8988T (cell line): Measurements from ENCODE around the gene LDLRAD4.

Experiments used
- DNase-seq: peaks from one replicate; pipeline ENCODE4 v3.0.0; 2011

LDLRAD4 gene

GRCh38 chr18:13566941-13567746, 348.6 kb downstream of the LDLRAD4 start:
- no peak for DNase-seq

- no peak for DNase-seq
Observed at GRCh38 chr18:13568443-13569392, 350.2 kb downstream of the LDLRAD4 start.

DNA sequence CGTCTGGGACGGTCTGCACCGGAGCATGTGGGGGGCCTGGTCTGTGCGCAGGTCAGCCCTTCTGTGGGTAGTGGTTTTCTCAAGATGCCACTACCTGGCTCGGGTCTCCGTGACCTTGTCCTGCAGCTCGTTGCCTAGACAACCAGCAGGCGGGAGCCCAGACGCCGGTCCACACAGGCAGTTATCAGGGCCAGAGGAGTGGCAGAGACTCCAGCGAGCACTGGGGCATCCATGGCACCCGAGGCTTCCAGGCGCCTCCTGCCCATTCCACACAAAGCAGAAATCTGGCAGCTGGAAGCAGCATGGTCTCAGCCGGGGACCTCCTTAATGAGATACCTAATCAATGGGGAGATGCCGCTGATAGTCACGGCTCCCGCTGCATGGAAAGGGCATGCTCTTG, 351.7 kb downstream of the LDLRAD4 start:
- no peak for DNase-seq

DNA sequence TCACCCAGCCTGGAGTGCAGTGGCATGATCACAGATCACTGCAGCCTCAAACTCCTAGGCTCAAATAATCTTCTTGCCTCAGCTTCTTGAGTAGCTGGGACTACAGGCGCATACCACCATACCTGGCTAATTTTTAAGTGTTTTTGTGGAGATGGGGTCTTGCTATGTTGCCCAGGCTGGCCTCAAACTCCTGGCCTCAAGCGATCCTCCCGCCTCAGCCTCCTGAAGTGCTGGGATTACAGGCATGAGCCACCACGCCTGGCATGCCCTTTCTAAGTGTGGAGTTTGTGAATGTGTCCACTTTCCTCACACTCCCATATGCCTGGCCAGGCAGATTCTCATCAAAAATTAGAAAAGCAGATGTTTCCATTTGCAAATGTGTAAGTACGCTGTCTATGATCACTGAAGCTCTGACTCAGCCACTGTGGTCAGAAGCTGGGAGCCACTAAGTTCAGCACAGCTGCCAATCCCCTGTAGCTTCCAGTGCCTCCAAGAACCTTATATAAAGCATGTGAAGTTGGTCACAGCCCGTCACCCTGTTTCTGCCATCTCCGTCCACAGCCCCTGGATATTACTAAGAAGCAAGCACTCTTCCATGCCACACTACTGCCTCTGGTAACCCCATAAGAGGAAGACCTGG, 352.4 kb downstream of the LDLRAD4 start:
- no peak for DNase-seq

- DNase-seq: no peak
Observed at GRCh38 chr18:13572148-13572547, 353.6 kb downstream of the LDLRAD4 start.

- no peak for DNase-seq
Observed at GRCh38 chr18:13572721-13573120, 354.2 kb downstream of the LDLRAD4 start.

DNA sequence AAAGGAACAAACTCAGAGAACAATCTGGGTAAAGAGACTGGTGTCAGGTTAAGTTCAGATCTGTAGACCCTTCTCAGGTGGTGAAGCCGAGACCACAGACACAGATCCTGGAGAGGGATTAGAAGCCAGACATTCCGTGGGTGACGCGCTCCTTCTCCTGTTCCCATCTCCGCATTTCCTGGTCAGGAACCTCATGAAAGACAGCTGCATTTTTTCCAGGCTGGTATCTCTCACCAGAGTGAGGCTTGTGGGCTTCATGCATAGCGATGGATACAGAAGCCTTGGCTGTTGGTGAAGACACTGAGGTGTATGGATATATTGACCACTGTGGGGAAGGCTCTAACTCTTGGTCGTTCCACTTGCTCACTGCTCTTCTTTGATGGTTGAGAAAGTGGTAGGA, 355.2 kb downstream of the LDLRAD4 start:
- no peak for DNase-seq

GRCh38 chr18:13574355-13574754, 355.8 kb downstream of the LDLRAD4 start:
- no peak for DNase-seq

- no peak for DNase-seq
Observed at GRCh38 chr18:13574761-13575160, 356.2 kb downstream of the LDLRAD4 start.

DNA sequence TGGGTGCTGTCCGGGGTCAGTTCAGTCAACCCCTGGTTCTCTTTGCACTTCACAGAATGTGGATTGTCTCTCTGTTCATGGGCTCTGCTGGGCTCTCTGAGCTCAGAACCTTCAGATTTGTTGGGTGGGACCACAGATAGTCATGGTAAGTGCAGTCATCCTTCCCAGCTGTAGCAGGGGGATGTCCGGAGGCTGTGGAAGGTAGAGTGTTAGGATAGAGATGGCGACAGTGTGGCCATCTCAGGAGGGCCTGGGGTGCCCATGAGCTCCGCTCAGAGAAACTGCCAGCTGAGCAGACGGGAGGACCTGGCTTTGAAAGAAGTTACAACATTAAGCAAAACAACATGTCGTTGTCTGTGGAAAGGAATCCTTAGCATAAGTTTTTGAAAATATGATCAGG, 358.0 kb downstream of the LDLRAD4 start:
- DNase-seq: no peak

DNA sequence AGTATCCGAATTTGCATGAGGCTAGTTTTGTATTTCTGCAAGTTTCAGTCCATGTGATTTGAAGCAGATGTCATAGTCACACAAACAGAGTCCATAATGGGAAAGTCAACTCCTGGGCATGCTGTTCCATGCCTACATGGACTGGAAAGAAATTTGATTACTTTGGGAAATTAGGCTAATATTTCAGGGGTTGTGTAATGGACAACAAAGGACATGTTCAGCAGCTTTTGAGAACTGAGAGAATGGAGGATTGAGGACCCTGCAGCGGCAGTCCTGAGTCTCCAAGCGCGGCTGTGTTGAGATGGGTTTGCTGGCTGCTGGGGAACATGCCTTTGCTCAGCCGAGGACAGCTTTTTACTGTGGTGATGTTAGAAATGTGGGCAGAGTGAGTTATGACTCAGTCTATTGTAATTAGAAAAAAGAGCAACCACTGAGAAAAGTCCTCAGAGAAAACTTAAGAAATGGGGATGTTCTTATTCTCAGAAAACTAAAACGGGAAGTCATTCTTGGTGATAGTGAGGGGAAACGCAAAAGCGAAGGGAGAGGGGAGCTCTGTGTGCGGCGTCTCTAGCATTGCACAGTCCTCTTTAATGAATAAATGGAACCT, 358.6 kb downstream of the LDLRAD4 start:
- no peak for DNase-seq

- no peak for DNase-seq
Observed at GRCh38 chr18:13577781-13578180, 359.2 kb downstream of the LDLRAD4 start.

DNA sequence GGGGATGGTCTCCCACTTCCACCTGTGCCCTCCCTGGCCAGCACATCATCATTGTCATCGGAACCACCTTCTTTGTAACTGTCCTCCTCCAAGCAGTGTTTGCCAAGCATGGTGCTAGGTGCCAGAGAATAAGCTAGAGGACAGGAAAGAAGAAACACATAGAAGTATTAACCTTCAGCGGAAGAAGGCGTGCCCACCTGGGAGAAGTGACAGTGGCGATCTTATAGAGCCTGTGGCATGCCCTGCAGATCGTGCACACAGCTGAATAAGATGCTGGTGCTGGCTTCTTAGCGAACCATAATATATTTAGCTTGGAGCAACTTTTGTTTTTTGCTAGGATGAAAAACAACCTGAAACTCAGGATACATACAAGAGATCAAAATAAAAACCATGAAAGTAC, 359.8 kb downstream of the LDLRAD4 start:
- DNase-seq: no peak

DNA sequence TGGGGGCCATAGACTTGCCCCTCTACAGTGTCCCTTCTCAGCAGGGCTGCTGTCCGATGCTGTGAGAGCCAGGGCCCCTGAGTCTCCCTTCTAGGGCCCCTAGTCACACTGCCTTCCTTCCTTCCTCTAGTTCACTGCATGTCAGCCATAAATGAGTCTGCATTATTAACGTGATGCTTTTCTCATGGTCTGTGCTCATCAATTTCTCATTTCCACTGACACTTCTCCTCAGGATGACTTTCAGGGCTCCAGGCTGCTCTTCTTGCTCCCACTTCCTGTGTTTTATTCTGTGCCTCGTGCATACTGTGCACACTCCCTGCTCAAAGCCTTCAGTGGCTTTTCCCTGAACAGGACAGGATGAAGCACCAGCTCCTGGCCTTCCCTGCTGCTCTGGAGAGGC, 361.3 kb downstream of the LDLRAD4 start:
- no peak for DNase-seq

DNA sequence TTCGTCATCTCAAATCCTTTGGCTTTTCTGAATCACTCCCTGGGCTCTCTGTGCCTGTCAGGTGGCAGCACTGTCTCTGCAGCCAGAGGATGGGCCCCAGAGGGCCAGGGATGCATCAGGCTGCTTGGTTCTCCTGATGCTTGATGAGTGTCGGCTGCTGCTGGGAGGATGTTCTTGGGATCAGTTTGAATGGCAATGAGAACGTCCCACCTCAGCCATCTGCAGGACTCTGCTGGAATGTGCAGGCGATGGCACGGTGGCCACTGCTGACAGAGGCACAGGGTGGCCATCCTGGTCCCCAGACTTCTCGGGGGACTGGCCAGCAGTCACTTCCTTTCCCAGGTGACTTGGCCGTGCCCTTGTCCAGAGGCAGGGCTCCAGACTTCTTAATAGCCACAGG, 361.8 kb downstream of the LDLRAD4 start:
- no peak for DNase-seq

DNA sequence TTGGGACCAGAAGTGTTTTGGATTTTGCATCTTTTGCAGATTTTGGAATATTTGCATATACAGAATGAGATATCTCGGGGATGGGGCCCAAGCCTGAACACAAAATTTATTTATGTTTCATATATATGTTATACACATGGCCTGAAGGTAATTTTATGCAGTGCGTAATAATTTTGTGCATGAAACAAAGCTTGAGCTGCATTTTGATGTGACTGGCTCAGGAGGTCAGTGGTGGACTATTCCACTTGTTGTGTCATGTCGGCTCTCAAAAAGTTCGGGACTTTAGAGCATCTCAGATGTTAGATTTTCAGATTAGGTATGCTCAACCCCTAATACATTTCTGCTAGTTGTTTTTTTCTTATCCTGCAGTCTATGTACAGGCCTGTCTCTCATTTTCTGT, 362.4 kb downstream of the LDLRAD4 start:
- no peak for DNase-seq

GRCh38 chr18:13581496-13582177, 363.1 kb downstream of the LDLRAD4 start:
- DNase-seq: no peak

GRCh38 chr18:13582178-13582670, 363.7 kb downstream of the LDLRAD4 start:
- no peak for DNase-seq

GRCh38 chr18:13583576-13584550, 365.3 kb downstream of the LDLRAD4 start:
- no peak for DNase-seq

- DNase-seq: no peak
Observed at GRCh38 chr18:13584825-13585224, 366.3 kb downstream of the LDLRAD4 start.
